HG03378 (cell line): ENCODE measurements around the gene EEF2KMT.
"Not testable (repeated sequence)": the region's sequence is repeated elsewhere in the genome, so short reads cannot be mapped to it uniquely, and the experiment has no call there.

Experiments
- ATAC-seq: cut with Tn5 transposase; IDR thresholded peaks from one replicate; pipeline ENCODE4 v1.9.1; 2021; ENCODE audit warnings: mild to moderate bottlenecking, moderate library complexity; ENCODE audit not compliant: unreplicated experiment

EEF2KMT gene

DNA sequence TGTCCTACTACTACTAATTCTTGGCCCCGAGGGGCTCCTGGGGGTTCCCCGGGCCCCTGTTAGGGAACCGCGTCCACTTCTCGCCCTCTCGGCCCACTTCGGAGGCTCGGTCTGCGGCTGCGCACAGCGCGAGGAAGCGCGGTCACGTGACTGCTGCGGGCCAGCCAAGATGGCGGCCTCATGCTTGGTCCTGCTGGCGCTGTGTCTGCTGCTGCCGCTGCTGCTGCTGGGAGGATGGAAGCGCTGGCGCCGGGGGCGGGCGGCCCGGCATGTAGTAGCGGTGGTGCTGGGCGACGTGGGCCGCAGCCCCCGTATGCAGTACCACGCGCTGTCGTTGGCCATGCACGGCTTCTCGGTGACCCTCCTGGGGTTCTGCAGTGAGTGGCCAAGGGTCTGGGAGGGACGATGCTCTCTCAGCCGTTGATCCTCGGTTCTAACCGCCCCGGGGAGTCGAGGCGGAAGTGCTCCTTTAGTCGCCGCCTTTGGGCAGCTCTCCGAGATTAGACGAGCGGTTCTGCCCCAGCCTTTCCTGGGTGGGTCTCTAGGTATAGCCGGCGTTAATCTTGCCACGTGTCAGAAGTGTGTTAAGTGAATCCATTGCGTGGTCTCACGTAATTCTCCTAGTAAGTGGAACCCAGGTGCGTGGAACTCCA is 25.8 kb downstream of the EEF2KMT start, which contains the start of gene ALG1:
Gene ALG1 (plus strand): TSS at position 163 of the 653 bp plus-strand sequence. CDS start 7 bp downstream, at position 170.
- ATAC-seq = peak; percentile 76

DNA sequence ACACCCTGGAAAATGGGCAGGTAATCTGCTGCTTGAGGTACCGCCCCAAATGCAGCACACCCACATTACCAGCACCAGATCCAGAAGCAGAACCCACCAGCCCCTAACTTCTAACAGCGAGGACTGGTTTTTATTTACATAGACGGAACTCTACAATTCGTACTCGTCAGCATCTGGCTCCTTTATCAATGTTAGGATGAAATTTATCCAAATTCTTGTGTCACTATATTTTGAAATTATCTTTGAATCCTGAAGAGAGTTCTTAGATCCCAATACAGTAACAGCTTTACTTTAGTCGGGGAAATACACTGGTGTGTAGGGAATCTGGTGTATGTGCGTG is 26.3 kb downstream of the EEF2KMT start:
- no peak for ATAC-seq

DNA sequence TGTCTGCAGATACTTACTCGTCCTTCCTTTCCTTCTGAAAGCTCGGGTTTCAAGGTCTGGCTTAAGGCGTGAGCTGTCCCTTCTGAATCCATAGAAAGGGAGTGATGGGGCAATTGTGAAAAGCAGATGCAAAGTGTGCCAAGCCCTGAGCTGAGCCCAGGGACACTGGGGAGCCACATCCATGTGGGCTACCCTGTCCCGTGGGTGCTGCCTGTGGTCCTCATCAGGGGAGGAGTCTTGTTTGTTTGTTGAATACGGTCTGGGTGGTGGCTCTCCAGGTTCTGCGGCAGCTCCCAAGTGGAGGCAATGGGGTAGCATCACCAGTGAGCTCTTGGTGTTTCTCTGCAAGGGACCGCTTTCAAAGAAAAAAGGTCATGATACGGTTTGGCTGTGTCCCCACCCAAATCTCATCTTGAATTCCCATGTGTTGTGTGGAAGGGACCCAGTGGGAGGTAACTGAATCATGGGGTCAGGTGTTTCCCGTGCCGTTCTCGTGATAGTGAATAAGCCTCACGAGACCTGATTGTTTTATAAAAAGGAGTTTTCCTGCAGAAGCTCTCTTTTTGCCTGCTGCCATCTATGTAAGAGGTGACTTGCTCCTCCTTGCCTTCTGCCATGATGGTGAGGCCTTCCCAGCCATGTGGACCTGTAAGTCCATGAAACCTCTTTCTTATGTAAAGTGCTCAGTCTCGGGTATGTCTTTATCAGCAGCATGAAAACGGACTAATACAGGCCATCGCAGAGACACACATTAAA is 27.0 kb downstream of the EEF2KMT start:
- no peak for ATAC-seq

DNA sequence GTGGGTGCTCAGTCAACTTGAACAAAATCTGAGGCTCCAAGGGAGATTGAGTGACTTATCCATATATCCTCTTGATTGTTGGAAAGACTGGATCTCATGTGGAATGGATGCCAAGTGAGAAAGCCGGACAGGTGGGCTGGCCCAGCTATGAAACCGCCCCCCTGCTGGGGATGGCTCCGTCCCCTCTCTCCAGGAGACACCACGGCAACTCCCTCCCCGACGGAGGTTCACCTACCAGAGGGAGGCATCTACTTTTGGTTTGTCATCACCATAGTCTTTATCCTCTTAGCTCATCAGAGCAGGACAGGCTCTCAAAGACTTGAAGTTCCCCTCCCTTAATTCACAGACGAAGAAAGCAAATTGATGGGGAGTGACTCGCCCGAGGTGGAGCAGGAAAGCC is 27.7 kb downstream of the EEF2KMT start:
- no peak for ATAC-seq

DNA sequence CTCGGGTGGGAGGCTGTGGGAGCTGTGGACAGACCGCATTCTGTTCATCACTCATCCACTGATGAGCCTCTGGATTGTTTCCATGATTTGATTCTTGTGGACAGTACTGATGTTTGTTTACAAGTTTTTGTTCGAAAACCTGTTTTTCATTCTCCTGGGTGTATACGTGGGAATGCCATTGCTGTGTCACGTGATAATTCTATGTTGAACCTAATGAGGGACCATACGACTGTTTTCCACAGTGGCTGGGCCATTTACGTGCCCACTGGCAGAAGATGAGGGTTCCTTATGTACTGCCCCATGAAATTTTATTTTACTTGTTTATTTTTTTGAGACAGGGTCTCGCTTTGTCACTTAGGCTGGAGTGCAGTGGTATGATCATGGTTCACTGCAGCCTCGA is 28.5 kb downstream of the EEF2KMT start:
- no peak for ATAC-seq

DNA sequence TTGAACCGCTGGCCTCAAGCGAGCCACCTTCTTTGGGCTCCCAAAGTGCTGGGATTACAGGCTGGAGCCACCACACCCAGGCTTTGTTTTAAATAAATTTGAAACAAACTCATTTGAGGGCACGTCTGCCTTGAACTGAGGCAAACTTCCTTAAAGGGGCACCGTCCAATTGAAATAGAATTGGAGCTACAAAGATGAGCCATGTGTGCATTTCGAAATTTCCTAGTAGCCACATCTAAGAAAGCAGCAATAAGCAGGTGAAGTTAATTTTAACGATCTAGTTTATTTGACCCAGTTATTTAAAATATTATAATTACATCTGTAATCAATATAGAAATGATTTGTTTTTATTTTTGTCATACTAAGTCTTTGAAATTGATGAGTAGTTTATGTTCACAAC is 31.1 kb downstream of the EEF2KMT start:
- ATAC-seq = no peak

DNA sequence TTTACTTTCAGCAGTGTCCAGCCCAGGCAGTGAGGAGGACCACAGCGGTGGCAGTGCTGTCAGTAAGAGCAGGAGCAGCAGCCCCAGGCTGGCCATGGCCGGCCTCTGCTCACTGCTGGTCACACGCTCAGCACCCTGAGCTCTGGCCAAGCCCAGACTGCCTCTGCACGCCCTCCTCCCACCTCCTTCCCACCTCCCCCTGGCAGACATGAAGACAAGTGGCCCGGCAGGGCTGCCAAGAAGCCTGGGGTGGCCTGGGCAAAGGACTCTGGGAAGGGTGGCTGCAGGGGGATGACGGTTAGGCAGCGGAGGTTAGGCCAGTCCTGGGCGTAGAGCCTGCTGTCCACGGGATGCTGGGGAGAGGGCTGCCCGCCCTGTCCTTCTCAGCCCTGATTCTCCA is 31.8 kb downstream of the EEF2KMT start, which contains the start of gene C16orf89:
Gene C16orf89 (minus strand): TSS at position 144 of the 400 bp plus-strand sequence. CDS start 48 bp downstream, at position 96.
- no peak for ATAC-seq

DNA sequence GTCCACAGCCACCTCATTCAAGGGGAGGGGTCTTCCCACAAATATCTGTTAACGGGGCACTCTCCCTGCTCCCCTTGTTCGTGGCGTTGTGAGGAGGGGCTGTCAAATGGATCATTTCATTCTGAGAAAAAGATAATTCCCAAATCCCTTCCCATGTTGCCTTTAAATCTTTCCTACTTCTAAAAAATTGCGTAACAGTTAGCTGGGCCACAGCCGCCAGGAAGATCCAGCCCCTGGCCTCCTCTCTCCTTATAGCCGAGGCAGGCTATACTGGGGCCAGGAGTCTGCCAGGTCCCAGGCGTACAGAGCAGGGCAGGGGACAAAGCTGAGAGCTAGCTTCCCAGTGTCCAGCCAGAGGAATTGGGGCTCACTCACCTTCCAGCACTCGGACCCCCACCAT is 32.3 kb downstream of the EEF2KMT start:
- ATAC-seq = no peak

DNA sequence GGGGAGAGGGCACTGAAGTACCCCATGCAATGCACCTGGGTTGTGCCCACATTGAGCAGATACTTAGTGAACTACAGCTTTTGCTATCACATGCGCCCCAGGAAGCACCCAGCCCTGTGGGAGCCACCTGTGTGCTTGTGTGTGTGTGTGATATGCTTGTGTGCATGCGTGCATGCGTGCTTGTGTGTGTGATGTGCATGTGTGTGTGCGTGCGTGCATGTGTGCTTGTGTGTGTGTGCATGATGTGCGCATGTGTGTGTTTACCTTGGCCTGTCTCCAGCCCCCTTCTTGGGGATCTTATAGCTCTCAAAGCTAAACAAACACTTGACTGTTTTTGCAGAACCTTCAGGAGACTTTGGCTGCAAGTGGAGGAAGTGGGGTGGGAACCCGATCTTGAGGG is 32.7 kb downstream of the EEF2KMT start:
- ATAC-seq = no peak

DNA sequence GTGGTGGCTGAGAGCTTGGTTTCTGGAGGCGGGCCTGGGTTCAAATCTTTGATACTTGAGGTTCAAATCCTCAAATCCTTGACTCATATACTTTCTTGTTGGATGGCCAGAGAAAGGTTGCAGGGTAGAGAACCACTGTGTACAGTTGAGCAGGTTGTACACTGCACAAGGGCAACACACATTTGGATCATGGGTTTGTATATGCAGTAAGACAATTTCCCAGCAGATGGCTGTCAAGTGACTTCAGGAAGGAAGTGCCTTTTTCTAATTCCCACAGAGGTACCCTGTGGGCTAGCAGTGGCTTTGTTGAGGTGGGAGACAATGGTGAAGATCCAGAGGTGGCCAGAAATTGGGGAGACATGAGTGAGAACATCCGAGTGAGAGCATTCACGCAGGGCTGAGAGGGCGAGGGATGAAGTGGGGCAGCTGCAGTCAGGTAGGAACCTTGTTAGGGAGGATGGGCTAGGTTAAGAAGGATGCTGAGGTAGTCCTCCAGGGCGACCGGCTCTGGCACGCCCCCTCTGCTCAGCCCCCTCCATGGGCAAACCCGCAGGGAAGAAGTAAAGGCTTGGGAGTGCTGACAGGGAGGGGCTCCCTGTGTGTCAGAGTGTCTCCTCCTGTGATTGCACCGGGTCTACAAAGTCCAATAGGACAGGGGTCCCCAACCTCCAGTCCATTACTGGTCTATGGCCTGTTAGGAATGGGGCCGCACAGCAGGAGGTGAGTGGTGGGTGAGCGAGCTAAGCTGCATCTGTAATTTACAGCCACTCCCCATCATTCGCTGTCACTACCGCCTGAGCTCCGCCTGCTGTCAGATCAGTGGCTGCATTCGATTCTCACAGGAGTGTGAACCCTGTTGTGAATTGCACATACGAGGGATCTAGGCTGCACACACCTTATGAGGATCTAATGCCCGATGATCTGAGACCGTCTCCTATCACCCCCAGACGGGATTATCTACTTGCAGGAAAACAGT is 34.5 kb downstream of the EEF2KMT start:
- ATAC-seq = no peak

DNA sequence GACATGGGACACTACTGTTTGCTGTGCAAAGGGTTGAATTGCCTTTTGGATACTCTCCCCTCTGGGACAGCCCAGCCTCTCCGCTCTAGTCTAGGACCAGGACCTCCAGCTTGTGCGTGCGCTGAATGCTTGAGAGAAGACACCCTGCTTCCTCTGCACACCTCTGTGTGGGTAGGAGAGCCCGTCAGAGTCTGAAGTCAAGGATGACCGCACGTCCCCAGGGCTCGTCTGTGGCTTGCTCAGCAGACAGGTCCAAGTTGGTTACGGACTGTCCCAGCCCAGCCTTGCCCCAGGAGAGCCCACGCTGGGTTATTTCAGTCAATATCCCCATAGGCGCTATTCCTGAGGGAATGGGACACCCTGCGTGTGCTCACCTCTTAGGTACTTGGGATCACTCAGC is 35.5 kb downstream of the EEF2KMT start:
- peak; percentile 87 for ATAC-seq

DNA sequence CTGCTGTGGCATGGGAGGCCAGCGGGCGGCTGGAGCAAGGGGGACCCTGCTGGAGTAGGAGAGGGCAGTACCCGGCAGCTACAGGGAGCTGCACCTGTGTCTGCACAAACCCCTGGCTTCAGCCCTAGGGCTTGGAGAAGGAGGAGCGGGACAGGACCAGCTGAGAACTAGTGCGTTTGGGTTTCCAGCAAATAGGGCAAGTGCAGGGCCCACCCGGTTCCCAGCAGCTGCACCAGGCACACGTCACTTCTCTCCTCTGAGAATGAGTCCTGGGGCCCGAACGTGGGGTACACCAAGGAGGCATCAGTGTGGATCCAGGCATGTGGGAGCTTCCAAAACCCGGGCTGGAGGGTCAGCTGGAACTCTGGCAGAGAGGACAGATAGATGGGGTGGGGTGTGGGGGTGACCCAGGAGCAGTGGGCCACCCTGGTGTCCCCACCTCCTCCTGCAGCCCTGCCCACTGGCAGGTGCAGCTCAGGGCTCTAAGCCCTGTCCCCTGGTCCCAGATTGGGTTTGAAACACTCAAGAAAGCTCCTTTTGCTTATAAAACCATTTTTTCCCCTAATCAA is 37.4 kb downstream of the EEF2KMT start:
- no peak for ATAC-seq

DNA sequence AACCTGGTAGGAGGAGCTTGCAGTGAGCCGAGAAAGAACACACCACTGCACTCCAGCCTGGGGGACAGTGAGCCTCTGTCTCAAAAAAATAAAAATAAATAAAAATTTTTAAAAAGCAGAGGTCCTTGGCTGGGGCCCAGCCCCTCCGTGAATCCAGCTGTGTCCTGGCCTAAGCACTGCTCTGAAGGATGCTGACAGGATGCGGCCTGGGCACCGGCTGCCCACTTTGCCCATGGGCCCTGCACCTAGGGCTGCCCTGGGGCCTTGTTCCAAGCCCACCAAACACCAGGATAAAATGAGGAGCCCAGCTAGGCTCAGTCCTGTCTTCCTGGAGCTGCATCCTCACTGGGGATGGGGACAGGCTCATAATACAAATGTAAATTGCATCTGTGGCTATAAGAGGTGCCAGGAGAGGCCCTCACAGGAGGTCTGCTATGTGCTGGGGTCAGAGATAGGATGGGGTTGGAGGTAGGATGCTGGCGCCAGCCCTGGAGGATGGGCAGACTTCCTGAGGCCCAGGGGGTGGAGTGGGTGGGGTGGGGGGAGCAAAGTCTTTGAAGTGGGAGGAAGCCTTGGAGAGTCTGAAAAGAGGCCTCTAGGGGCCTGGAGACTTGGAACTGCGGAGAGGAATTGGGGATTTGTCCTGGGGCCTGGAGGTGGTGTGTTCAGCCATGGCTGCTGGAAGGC is 38.1 kb downstream of the EEF2KMT start:
- no peak for ATAC-seq

DNA sequence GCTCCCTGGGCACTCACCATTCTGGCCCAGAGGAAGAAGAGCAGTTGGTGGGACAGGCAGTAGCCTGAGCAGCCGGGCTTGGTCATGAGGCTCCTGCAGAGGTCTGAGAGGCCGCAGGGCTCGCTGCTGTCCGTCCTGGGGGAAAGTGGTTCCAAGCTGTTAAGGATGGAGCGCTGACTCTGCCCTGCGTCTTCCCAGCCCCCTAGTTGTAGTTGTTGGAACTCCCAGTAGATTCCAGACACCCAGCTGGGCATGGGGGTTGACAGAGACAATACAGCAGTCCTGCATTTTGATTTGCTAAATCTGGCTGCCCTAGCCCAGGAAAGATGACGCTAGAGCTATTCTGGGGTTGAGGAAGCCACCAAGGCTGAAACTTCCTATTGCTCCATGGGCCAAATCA is 39.1 kb downstream of the EEF2KMT start:
- no peak for ATAC-seq

DNA sequence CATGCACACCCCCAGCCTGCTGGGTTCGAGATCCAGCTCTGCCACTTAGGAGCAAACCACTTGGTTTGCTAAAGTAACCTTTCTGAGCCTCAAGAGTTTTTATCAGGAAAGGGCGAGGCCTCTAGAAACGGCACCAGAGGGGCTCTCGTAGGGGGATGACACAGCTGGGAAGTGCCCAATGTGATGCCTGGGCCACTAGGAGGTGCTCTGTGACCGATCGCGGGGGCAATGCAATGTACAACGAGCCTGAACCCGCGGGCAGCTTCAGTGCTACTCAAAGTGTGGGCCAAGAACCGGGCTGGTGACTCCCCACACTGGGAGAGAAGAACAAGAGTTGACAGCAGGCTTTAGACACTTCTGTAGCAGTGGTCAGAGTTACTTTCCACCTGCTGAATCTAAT is 41.2 kb downstream of the EEF2KMT start:
- no peak for ATAC-seq

DNA sequence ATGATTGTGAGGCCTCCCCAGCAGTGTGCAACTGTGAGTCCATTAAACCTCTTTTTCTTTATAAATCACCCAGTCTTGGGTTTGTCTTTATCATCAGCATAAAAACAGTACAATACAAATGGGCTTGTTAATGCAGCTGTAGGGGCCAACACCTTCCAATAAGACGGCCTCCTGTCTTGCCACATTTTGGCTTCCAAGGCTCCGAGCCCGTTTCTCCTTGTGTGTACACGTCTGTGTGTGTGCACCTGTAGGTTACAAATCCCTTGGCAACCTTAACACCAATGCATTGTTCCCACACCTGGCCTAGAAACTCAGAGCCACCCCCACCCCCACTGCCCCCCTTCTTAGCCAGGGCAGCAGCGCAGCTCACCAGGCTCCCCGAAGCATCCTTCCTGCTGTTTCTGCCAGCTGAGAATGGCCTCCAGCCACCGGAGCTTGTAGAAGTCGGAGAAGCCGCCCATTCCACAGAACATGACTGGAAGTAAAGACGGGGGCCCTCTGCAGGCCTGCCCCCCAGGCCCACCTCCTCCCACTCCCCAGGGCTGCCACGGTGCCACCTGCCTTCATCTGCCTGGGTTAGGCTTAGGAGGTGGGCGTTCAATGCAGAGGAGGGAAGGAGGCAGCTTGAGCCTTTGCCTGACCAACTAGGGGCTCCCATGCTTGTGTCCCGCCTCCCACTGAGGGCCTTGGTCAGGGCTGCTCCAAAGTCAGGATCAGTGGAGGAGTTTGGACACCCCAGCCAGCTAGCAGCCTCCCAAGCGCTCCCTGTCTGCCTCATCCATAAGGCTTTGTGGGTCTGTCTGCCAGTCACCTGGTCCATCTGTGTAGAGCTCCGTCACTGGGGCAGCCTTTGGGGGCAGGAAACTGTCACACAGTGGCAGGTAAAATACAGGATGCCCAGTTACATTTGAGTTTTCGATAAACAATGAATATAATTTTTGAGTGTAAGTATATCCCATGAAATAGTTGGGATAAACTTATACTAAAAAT is 42.4 kb downstream of the EEF2KMT start:
- ATAC-seq = no peak

DNA sequence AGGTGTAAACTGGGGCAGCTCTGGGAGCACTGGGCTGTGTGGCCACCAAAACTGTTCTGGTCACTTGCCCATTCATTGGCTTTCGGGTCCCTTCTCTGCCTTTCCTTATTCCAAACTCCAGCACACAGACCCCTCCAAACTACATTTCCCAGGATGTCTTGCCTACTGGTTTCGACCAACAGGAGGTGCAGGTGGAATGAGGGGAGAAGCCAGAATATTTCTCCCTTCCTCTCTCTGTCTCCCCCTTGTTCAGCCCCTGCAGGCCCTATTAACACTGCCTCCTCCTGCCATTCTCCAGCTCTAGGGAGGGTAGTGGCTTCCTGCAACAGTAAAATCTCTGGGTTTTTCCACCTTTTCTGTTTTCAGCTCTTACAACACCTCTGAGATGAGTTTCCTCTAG is 50.7 kb downstream of the EEF2KMT start:
- no peak for ATAC-seq

DNA sequence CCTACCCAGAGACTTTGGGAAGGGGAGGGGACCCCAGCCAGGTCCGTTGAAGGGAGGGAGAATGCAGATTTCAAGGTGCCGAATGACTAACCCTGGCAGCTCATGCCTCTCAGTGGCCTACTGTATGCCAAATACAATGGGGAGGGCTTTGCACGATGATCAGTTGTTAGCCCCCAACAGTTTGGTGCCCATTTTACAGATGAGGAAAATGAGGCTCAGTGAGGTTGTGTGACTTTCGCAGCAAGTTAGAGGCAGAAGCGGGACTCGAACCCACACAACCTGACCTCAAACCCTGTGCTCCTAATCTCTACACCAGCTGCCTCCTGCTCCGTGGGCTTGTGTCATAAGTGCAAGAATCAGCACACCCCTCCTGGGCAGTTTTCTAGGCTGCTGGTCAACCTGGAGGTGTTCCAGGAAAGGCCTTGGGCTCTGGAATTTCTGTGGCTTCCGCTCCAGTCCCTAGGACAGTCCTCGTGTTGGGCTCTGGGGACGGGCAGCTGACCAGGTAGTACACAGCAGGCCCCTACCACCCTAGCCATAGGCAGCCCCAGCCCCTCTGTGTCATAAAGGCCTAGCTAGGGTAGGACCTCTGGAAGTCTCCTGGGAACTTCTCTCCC is 52.0 kb downstream of the EEF2KMT start:
- no peak for ATAC-seq

DNA sequence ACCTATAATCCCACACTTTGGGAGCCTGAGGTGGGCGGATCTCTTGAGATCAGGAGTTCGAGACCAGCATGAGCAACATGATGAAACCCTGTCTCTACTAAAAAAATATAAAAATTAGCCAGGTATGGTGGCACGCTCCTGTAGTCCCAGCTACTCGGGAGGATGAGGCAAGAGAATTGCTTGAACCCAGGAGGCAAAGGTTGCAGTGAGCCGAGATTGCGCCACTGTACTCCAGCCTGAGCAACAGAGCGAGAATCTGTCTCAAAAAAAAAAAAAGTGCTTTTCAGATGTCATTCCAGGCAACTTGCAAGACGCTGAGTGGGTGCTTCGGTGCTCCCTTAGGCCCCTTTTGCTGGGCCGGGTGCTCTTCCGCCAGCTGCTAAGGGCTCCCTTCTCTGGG is 53.0 kb downstream of the EEF2KMT start:
- ATAC-seq = not testable (repeated sequence)
